ENCODE results near the gene ERVH48-1. TPM values are rescaled to one million over a fixed set of nuclear protein-coding genes. Genes with fewer than 3 reads are reported as not detected.

Gene ERVH48-1
- total and polyA plus RNA-seq, 11 donors, result 0.08 TPM; not detected in 10

DNA sequence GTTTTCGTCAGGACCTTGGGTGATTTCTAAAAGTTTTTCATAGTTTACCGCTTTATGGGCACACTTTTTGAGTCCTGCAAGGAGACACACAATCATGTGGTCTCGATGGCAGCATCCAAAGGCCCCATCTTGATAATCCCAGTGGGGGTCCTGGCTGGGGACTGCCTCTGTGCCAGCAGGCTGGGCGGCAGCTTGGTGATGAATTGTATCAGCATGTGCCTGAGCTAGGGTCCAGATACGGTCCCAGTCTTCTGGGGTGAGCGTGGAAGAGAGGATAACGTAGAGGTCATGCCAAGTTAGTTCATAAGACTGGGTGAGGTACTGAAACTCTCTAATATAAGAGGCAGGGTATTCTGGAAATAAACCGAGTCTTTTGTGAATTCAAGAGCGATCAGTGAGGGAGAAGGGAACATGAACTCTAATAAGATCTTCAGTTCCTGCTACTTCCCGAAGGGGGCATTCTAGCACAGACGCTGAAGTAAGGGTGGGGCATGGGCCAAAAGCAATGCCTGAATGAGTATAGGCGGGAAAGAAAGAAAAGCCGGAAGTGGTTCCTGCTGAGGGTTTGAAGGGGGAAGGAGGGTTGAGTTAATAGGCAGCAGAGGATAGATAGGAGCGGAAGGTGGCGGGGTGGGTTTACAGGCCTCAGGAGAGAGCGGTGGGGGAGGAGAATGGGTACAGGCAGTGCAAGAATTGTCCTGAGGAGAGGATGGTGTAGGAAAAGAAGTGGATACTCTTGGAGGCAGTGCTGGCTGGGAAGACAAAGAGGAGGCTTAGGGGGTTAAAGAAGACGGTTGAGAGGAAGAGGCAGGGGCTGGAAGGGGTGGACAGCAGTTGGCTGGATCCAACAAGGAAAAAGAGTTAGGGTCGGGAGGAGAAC is 1.6 kb downstream of the ERVH48-1 start:
- peak overlapping the region in 3 of 12 donors; percentile 1 to 35 (median 18) for H3K4me3 ChIP-seq
- 23 to 27% (median 25%) methylated on average over 16 to 18 of the region's 18 CpGs for WGBS, 4 donors
- peak in 4 of 5 donors; percentile 59 to 71 (median 66) for DNase-seq
- intact Hi-C loops (cut with DNase I), result loop anchor here in 1 of 10 donors (10.0 kb wide), 1 partner anchor 51 kb away; the partner anchor contains the start of gene PKNOX1
- no peak overlapping the region for H3K27ac ChIP-seq
- peaks cover 0 to 11% (median 5%) of the 10 kb centered on the region in 12 donors for H3K4me1 ChIP-seq
- TF ChIP-seq, protein P1, sequence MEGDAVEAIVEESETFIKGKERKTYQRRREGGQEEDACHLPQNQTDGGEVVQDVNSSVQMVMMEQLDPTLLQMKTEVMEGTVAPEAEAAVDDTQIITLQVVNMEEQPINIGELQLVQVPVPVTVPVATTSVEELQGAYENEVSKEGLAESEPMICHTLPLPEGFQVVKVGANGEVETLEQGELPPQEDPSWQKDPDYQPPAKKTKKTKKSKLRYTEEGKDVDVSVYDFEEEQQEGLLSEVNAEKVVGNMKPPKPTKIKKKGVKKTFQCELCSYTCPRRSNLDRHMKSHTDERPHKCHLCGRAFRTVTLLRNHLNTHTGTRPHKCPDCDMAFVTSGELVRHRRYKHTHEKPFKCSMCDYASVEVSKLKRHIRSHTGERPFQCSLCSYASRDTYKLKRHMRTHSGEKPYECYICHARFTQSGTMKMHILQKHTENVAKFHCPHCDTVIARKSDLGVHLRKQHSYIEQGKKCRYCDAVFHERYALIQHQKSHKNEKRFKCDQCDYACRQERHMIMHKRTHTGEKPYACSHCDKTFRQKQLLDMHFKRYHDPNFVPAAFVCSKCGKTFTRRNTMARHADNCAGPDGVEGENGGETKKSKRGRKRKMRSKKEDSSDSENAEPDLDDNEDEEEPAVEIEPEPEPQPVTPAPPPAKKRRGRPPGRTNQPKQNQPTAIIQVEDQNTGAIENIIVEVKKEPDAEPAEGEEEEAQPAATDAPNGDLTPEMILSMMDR (IDR thresholded peaks at IDR 0.05), result peak; percentile 61 to 85 (median 74)
- TF ChIP-seq POLR2A (IDR thresholded peaks at IDR 0.05), result no peak
- H3K36me3 ChIP-seq, result no peaks in the 10 kb centered on the region
- peak in 3 of 4 donors; percentile 85 to 93 (median 88) for ATAC-seq
- no peaks in the 10 kb centered on the region for H3K9me3 ChIP-seq
- H3K27me3 ChIP-seq, result no peaks in the 10 kb centered on the region

DNA sequence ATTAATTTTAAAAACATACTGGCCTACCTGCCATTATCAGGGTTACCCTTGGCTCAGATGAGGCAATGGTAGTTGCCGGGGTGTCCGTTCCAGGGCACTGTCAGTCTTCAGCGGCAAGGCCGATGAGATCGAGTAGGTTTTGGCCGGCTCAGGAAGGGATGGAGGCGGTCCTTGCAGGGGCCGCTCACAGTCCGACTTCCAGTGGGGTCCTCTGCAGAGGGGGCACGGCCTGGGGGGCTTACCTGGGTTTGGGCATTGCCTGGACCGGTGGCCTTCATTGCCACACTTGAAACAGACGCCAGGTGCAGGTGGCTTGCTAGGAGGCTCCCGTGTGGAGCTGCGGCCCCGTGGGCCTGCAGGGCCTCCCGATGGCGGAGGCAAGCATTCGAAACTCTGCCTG is 2.5 kb downstream of the ERVH48-1 start:
- peaks cover 0 to 11% (median 5%) of the 10 kb centered on the region in 12 donors for H3K4me1 ChIP-seq
- DNase-seq, result peak in 1 of 5 donors; percentile 19
- no peaks in the 10 kb centered on the region for H3K9me3 ChIP-seq
- no peaks in the 10 kb centered on the region for H3K36me3 ChIP-seq
- ATAC-seq, result no peak
- WGBS, 4 donors, result 90 to 92% (median 91%) methylated on average over 10 to 18 of the region's 18 CpGs
- H3K27me3 ChIP-seq, result no peaks in the 10 kb centered on the region
- intact Hi-C loops (cut with DNase I), result loop anchor here in 1 of 10 donors (10.0 kb wide), 1 partner anchor 52 kb away; the partner anchor contains the start of gene PKNOX1
- no peak overlapping the region for H3K4me3 ChIP-seq
- TF ChIP-seq, protein P1 (IDR thresholded peaks at IDR 0.05), result no peak
- TF ChIP-seq POLR2A (IDR thresholded peaks at IDR 0.05), result no peak
- H3K27ac ChIP-seq, result no peak overlapping the region

DNA sequence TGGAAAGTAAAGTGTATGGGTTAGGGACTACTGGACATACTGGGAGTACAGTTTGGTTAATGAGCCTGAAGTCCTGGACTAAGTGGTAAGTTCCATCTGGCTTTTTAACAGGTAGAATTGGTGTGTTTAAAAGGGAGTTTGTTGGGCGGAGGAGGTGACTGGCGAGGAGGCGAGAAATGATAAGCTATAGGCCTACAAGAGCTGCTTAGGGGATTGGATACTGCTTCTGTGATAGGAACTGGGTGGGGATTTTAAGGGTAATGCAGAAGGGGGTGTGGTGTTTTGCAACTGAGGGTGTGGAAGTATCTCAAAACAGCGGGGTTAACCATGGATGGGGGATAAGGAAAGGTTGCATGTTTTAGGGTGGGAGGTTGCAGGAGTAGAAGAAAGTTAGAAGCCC is 3.5 kb downstream of the ERVH48-1 start:
- no peaks in the 10 kb centered on the region for H3K9me3 ChIP-seq
- peaks cover 0 to 11% (median 5%) of the 10 kb centered on the region in 12 donors for H3K4me1 ChIP-seq
- WGBS, 4 donors, result 82 to 88% (median 85%) methylated on average over 4 of the region's 4 CpGs
- H3K27me3 ChIP-seq, result no peaks in the 10 kb centered on the region
- no peaks in the 10 kb centered on the region for H3K36me3 ChIP-seq
- H3K4me3 ChIP-seq, result no peak overlapping the region
- intact Hi-C loops (cut with DNase I), result loop anchor here in 1 of 10 donors (10.0 kb wide), 1 partner anchor 53 kb away; the partner anchor contains the start of gene PKNOX1
- DNase-seq (peak in 1 of 5 donors; percentile 7), ATAC-seq (no peak)
- TF ChIP-seq, protein P1 (IDR thresholded peaks at IDR 0.05), result no peak
- no peak for TF ChIP-seq POLR2A (IDR thresholded peaks at IDR 0.05)
- no peak overlapping the region for H3K27ac ChIP-seq

DNA sequence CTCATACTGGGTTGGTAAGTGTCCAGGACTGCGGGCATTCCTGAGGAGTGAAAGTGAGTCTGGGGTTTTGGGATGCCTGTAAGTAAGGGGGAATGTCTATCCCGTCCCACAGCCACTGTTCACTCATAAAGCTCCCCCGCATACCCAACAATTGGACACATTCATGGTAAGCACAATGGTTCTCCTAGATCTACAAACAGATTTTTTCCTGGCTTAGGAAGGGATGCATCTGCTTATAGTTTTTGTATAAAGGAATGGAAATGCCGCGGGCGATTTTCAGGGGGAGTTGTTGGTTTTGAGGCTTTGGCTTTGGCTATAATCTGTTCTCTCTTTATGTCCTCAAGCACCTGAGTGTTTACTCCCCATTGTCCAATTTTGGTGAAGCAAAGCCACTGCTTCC is 7.1 kb downstream of the ERVH48-1 start:
- Histone ChIP-seq H3K4me3 (no peak overlapping the region), H3K27ac (no peak overlapping the region), H3K36me3 (peaks cover 0 to 5% (median 0%) of the 10 kb centered on the region in 9 donors), H3K4me1 (peaks cover 0 to 4% (median 0%) of the 10 kb centered on the region in 12 donors), H3K27me3 (no peaks in the 10 kb centered on the region), H3K9me3 (no peaks in the 10 kb centered on the region)
- DNase-seq, result no peak
- intact Hi-C loops (cut with DNase I), result loop anchor here in 1 of 10 donors (10.0 kb wide), 1 partner anchor 727 kb away; no protein-coding TSS in a partner anchor
- no peak for TF ChIP-seq POLR2A (IDR thresholded peaks at IDR 0.05)
- TF ChIP-seq, protein P1 (IDR thresholded peaks at IDR 0.05), result no peak
- ATAC-seq, result no peak
- 92 to 98% (median 96%) methylated on average over 6 of the region's 6 CpGs for WGBS, 4 donors
